Islet of Langerhans (tissue), 1 donor: ENCODE data around the gene LARP6.

Source experiments
- FAIRE-seq: peaks from one replicate; lab custom pipeline; 2011; peaks lifted over from hg19 to GRCh38; lab: Jason Lieb, UNC

Gene LARP6

DNA sequence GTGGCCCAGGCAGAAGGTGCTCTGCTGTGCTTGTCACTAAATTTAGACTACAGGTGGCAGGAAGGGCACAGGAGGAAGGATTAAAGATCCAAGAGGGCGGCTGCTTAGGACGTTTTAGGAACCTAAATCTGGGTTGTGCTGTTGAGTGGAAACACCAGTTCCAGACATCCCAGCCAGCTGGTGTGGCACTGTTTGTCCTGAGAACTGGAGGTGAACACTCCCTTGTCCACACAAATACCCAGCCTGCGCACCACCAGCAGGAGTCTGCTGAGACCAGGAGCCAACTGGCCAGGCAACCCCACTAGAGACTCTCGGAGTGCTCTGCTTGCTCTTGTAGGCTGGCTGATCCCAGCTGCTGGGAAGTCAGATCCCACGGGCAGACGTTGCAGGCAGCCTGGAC is 60.3 kb downstream of the LARP6 start:
- no peak for FAIRE-seq

DNA sequence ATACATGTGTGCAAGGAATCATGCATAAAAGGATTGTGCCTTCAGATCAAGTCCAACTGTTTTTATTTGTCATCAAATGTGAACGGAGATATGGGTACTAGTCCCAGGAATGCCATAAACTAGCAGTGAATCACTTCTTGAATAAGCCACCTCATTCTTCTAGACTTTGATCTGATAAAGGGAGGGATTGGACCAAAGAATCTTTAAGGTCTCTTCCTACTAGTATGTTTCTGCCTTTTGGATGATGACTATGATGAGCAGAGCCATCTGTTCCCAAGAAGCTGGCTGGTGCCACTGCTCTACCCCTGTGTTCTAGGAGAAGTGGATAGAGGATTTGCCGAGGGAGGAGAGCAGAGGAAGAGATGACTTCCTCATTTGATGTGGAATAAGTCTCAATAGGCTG is 61.8 kb downstream of the LARP6 start:
- no peak for FAIRE-seq

DNA sequence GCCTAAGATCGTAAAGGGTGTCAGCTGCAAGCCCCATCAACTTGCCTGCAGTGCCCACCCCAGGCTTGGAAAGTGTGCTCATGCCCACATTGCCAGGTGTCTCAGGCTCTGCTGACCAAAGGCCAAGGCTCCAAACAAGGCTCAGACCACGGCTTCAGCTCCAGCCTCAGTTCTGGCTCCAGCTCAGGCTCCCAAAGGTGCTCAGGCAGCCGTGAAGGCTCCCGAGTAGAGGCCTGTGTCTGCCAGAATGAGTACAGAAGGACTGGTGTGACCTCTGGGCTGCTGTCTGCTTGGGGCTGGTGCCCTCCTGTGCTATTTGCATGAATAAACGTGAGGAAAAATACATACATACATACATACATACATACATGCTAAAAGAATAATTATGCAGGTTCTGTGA is 62.7 kb downstream of the LARP6 start:
- FAIRE-seq, result no peak

DNA sequence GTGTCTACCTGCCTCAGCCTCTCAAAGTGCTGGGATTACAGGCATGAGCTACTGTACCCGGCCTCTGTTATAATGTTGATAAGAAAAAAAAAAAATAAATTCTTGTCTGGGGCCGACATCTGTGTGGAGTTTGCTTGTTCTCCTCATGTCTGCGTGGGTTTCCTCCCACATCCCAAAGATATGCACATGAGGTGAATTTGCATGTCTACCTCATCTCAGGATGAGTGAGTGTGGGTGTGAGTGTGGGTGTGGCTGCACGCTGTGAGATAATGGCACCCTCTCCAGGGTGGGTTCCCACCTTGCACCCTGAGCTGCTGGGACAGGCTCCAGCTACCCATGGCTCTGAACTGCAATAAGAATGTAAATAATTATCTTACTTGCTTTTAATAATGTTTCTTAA is 64.7 kb downstream of the LARP6 start:
- FAIRE-seq, result no peak

DNA sequence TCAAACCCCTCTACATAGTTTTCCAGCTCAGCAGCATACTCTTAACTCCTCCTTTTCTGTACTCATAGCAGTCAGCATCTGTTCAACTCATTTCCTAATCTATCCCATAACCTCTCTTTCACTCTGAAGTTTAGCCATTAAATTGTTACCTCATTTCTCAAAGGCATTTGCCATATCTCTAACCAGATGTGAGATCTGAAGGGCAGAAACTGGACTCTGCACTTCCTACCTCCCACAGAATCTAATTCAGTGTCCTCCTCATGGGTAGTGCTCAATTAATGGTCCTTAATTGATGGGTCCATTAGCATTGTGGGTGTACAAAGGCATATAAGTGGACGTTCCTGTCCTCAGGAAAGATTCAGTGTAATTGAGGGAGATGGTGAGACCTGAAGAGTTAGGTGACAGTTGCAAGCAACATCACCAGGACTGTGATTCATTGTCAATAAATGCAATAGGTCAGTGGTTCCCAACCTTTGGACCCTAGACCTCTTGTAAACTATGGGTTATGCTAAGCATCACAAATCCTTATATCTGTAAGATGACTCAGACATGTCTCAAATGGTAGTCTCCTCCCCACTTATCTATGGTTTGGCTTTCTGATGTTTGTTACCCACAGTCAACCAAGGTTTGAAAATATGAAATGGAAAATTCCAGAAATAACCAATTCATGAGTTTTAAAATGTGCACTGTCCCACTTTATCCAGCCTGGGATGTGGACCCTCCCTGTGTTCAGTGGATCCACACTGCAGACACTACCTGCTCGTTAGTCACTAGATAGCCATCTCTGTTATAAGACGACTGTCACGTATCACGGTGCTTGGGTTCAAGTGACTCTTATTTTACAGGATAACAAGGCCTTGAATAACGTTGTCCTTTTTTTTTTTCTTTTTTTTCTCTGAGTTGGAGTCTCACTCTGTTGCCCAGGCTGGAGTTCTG is 65.6 kb downstream of the LARP6 start:
- no peak for FAIRE-seq

DNA sequence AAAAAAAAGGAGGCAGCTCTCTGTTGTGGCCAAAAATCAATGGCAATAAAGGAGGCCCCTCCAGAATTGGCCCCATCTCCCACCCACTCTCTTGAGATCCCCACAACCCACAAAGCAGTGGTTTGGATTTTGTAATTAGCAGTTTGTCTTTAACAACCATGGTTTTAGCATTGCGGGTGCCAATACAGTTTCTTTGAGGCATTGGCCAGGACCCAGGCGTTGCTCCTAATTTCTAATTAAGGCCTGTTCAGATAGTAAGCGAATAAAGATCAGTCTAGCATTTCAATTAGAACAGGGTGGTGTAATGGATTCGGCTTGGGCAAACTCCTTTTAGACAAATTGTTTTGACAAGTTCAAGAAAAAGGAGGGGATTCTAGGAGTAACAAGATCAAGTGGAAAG is 67.0 kb downstream of the LARP6 start:
- no peak for FAIRE-seq

DNA sequence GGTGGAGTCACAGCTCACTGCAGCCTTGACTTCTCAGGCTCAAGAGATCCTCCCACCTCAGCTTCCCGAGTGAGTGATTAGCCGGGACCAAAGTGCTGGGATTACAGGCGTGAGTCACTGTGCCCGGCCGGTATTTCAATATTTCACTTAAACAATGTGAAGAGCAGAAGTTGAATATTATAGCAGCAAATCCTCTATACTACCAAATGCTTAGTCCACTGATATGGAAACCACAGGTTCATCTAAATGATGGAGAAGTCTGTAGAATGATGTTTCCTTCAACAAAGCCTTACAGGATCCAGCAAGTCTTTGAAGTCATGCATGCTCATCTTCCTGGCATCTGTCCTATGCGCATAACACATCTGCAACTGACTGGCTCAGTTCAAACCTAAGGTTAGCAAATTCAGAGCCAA is 70.3 kb downstream of the LARP6 start:
- no peak for FAIRE-seq

DNA sequence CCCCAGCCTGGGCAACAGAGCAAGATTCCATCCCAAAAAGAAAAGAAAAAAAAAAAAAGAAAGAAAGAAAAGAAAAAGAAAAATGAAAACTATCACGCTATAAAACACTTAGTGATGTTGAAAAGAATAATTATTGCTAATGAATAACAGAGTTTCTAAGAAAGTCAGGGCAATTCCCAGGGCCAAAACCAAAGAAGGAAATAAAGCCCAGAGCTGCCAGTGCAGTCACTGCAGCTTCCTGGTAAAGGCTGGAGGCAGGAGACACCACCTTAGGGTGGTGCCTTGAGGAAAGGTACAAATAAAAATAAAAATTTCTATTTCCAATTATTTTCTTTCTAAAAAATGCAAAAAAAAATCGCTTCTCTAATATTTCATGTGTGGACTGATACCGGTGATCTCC is 70.9 kb downstream of the LARP6 start:
- FAIRE-seq, result no peak

DNA sequence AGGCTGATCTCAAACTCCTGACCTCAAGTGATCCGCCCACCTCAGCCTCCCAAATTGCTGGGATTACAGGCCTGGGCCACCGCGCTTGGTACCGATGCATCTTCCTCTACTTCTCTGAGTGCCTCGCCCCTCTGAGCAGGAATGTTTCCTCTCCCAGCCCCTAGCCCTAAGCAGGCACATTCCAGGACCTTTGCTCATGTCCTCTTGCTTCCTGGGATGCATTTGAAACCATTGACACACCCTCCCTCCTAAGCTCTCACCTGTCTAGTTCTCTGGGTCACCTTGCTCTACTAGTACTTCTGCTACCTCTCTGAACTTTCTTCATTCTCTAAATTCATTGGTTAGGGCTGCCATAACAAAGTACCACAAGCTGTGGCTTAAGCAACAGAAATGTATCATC is 72.7 kb downstream of the LARP6 start:
- no peak for FAIRE-seq
